CD4-positive, CD25-positive, alpha-beta regulatory T cell (primary cell): ENCODE measurements around the gene ZNRF3. TPM values are rescaled to one million over a fixed set of nuclear protein-coding genes. Genes with fewer than 3 reads are reported as not detected.

Experiments used
- ATAC-seq, 2 donors: fragments of 150-1000 bp; cut with Tn5 transposase; one replicate each; pipeline ENCODE4 v1.10.0; 2021; ENCODE audit warnings: low read depth in 2 of 2, moderate number of reproducible peaks in 2 of 2, moderate library complexity in 1 of 2
- DNase-seq, 3 donors: peaks; one replicate each; pipeline versions ENCODE4 v3.0.0 to v3.0.0-alpha.2; 2012 to 2022; ENCODE audit warnings: mixed read lengths in 1 of 3
- H3K27ac ChIP-seq: one replicate; pipeline ENCODE4 v1.7.0; 2013; ENCODE audit warnings: mild to moderate bottlenecking, low read length; ENCODE audit not compliant: insufficient read depth, poor library complexity, severe bottlenecking
- H3K27me3 ChIP-seq: one replicate; pipeline ENCODE4 v1.7.0; 2013; ENCODE audit warnings: low read length; ENCODE audit not compliant: control insufficient read depth, insufficient read depth
- H3K36me3 ChIP-seq: one replicate; pipeline ENCODE4 v1.7.0; 2013; ENCODE audit warnings: mild to moderate bottlenecking, low read length, moderate library complexity; ENCODE audit not compliant: control insufficient read depth, insufficient read depth
- H3K4me1 ChIP-seq: 2 replicates; pipeline ENCODE4 v1.7.0; 2013; ENCODE audit warnings: mild to moderate bottlenecking, low read length; ENCODE audit not compliant: insufficient read depth, control insufficient read depth, poor library complexity, severe bottlenecking
- H3K4me3 ChIP-seq: one replicate; pipeline ENCODE4 v1.7.0; 2013; ENCODE audit warnings: low read depth, mild to moderate bottlenecking, low read length, moderate library complexity
- H3K9me3 ChIP-seq, 2 experiments: 1 replicate in 1 of 2; 2 replicates in 1 of 2; pipeline ENCODE4 v1.7.0; 2013; ENCODE audit warnings: low read length in 2 of 2, mild to moderate bottlenecking in 1 of 2, moderate library complexity in 1 of 2; ENCODE audit not compliant: control insufficient read depth in 2 of 2
- H3K27ac Mint-ChIP-seq, 3 donors: one replicate each; pipeline ENCODE4 v1.8.0; 2020 to 2022; ENCODE audit warnings: mild to moderate bottlenecking in 3 of 3, mixed read lengths in 3 of 3, moderate library complexity in 2 of 3
- H3K27me3 Mint-ChIP-seq: one replicate; pipeline ENCODE4 v1.8.0; 2022; ENCODE audit warnings: mild to moderate bottlenecking, mixed read lengths
- H3K36me3 Mint-ChIP-seq: one replicate; pipeline ENCODE4 v1.8.0; 2020; ENCODE audit warnings: mixed read lengths
- H3K4me1 Mint-ChIP-seq, 4 donors: one replicate each; pipeline ENCODE4 v1.8.0; 2020 to 2022; ENCODE audit warnings: mixed read lengths in 4 of 4, mild to moderate bottlenecking in 1 of 4
- H3K4me3 Mint-ChIP-seq, 4 donors: one replicate each; pipeline ENCODE4 v1.8.0; 2020 to 2022; ENCODE audit warnings: mild to moderate bottlenecking in 4 of 4, mixed read lengths in 4 of 4, moderate library complexity in 3 of 4
- H3K9me3 Mint-ChIP-seq, 7 donors: one replicate each; pipeline ENCODE4 v1.8.0; 2020 to 2022; ENCODE audit warnings: mixed read lengths in 7 of 7, mild to moderate bottlenecking in 3 of 7, moderate library complexity in 2 of 7
- polyA plus RNA-seq, 4 donors: library from polyadenylated mRNA; unstranded; fragments of 300-500 nt; fragmentation: Illumina TruSeq; gene quantifications; one replicate each; pipeline ENCODE4 v1.2.3, GENCODE V29; 2021
- total RNA-seq: library from RNA; stranded (reverse); gene quantifications from one replicate; pipeline ENCODE4 v1.2.3, GENCODE V29; 2022

ZNRF3 gene
- total and polyA plus RNA-seq, 5 donors from 2014 or later: 0.06 to 0.35 (median 0.24) TPM

GRCh38 chr22:28936200-28936599, 52.8 kb downstream of the ZNRF3 start:
- Histone ChIP-seq H3K4me3 (no peak overlapping the region), H3K36me3 (no peaks in the 10 kb centered on the region), H3K9me3 (no peaks in the 10 kb centered on the region), H3K27ac (no peak overlapping the region), H3K27me3 (no peaks in the 10 kb centered on the region), H3K4me1 (no peaks in the 10 kb centered on the region)
- Mint-ChIP-seq H3K4me3 (no peak overlapping the region), H3K27ac (no peak overlapping the region), H3K9me3 (peaks cover 0 to 1% (median 0%) of the 10 kb centered on the region in 7 donors), H3K4me1 (peaks cover 0 to 5% (median under 1%) of the 10 kb centered on the region in 4 donors), H3K27me3 (peaks cover 9% of the 10 kb centered on the region), H3K36me3 (no peaks in the 10 kb centered on the region)
- no peak for ATAC-seq
- DNase-seq: no peak

DNA sequence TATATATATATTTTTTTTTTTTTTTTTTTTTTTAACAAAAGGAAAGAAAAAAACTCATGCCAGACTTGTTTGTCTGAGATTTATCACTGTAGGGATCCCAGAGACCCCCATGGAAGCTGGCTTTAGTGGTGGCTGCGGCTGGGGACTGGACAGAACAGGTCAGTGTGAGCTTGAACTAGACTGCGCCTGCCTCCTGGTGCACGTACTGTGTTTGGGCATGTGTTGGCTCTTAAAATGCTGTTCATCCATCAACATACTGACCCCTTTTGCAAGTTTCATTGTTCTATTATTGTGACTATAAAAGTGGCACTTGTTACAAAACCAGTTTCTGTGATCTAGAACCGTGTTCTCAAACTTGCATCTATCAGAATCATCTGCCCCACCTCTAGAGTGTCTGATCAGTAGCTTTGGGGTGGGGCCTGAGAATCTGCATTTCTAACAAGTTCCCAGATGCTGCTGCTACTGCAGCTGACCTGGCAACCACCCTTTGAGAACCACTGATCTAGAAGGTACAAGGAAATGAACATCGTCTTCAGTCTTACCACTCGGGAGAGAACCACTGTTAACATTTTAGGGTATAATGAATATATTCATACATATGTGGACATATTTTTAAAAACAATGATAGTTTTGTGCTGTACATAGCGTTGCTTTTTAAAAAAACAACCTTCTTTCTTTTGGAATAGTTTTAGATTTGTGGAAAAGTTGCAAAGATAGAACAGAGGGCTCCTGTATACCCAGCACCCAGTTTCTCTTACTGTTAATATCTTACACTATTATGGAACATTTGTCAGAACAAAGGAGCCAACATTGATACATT, 54.0 kb downstream of the ZNRF3 start:
- Mint-ChIP-seq H3K36me3 (no peaks in the 10 kb centered on the region), H3K27me3 (peaks cover 9% of the 10 kb centered on the region), H3K9me3 (peaks cover 0 to 1% (median 0%) of the 10 kb centered on the region in 7 donors)

DNA sequence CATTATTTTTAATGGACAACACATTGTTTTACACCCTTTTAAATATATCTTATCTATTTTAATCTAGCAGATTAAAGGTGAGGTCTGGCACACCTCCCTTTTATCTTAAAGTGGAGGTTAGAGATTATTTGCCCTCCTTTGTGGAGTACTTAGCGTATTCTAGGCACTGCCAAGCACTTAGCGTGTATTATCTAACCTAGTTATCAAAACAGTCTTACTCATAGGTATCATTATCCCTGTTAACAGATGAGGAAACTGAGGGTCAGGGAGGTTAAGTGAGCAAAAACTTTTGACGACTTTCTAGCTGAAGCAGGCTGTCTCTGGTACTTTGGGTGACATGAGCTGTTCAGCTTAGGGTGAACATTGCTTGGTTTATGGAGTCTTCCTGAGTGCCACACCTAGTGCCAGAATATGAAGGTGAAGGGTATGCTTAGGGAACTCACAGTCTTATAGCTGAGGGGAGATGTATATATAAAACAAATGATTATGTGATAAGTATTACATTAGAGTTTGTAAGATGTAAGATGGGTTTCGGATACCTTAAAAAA, 55.0 kb downstream of the ZNRF3 start:
- H3K27me3 Mint-ChIP-seq: peaks cover 9% of the 10 kb centered on the region

More for the DNA sequence above, 54.0 kb downstream of the ZNRF3 start:
- ATAC-seq (no peak), DNase-seq (no peak)
- H3K4me3 Mint-ChIP-seq: no peak overlapping the region
- H3K27ac Mint-ChIP-seq: no peak overlapping the region
- H3K27me3 ChIP-seq: no peaks in the 10 kb centered on the region
- no peaks in the 10 kb centered on the region for H3K9me3 ChIP-seq
- H3K27ac ChIP-seq: no peak overlapping the region
- H3K4me1 Mint-ChIP-seq: peaks cover 0 to 2% (median under 1%) of the 10 kb centered on the region in 4 donors
- no peak overlapping the region for H3K4me3 ChIP-seq
- H3K36me3 ChIP-seq: no peaks in the 10 kb centered on the region
- H3K4me1 ChIP-seq: no peaks in the 10 kb centered on the region

DNA sequence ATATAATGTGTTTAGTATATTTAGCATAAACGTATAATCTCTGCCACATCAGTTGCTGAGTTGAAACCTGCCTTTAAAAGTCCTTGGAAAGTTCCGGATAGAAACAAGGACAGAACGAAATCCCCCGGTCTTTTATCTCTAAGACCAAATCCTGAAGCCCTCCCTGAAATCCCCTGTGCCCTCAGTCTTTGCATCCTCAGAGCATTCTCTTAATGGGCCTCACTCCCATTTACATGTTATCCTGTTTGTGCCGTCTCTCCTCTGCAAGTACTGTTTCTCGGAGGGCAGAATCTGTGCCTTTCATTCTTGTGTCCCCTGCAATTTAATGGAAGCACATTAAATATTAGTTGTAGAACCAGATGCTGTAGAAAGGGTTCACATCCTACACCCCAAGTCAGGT, 56.0 kb downstream of the ZNRF3 start:
- H3K4me1 Mint-ChIP-seq: no peaks in the 10 kb centered on the region
- H3K4me3 Mint-ChIP-seq: no peak overlapping the region
- no peaks in the 10 kb centered on the region for H3K9me3 Mint-ChIP-seq
- no peak overlapping the region for H3K27ac ChIP-seq
- no peak for DNase-seq
- no peak for ATAC-seq
- no peaks in the 10 kb centered on the region for H3K36me3 Mint-ChIP-seq
- no peak overlapping the region for H3K4me3 ChIP-seq
- H3K9me3 ChIP-seq: no peaks in the 10 kb centered on the region
- H3K36me3 ChIP-seq: no peaks in the 10 kb centered on the region
- H3K27me3 Mint-ChIP-seq: peaks cover 9% of the 10 kb centered on the region
- no peak overlapping the region for H3K27ac Mint-ChIP-seq
- no peaks in the 10 kb centered on the region for H3K4me1 ChIP-seq
- H3K27me3 ChIP-seq: no peaks in the 10 kb centered on the region

More for the DNA sequence above, 55.0 kb downstream of the ZNRF3 start:
- no peak overlapping the region for H3K27ac Mint-ChIP-seq
- H3K27me3 ChIP-seq: no peaks in the 10 kb centered on the region
- no peak for ATAC-seq
- H3K4me1 Mint-ChIP-seq: peaks cover 0 to 2% (median 0%) of the 10 kb centered on the region in 4 donors
- no peak overlapping the region for H3K4me3 Mint-ChIP-seq
- H3K36me3 Mint-ChIP-seq: no peaks in the 10 kb centered on the region
- H3K4me3 ChIP-seq: no peak overlapping the region
- no peaks in the 10 kb centered on the region for H3K4me1 ChIP-seq
- H3K27ac ChIP-seq: no peak overlapping the region
- DNase-seq: no peak
- H3K9me3 Mint-ChIP-seq: peaks cover 0 to 1% (median 0%) of the 10 kb centered on the region in 7 donors
- no peaks in the 10 kb centered on the region for H3K9me3 ChIP-seq
- H3K36me3 ChIP-seq: no peaks in the 10 kb centered on the region

- ATAC-seq (no peak), DNase-seq (no peak)
- H3K27me3 Mint-ChIP-seq: peaks cover 9% of the 10 kb centered on the region
- no peaks in the 10 kb centered on the region for H3K9me3 ChIP-seq
- H3K27ac Mint-ChIP-seq: no peak overlapping the region
- no peaks in the 10 kb centered on the region for H3K9me3 Mint-ChIP-seq
- no peak overlapping the region for H3K27ac ChIP-seq
- H3K36me3 Mint-ChIP-seq: no peaks in the 10 kb centered on the region
- H3K4me3 Mint-ChIP-seq: no peak overlapping the region
- H3K36me3 ChIP-seq: no peaks in the 10 kb centered on the region
- no peaks in the 10 kb centered on the region for H3K27me3 ChIP-seq
- H3K4me1 ChIP-seq: no peaks in the 10 kb centered on the region
- no peaks in the 10 kb centered on the region for H3K4me1 Mint-ChIP-seq
- H3K4me3 ChIP-seq: no peak overlapping the region
These were observed 56.6 kb downstream of the ZNRF3 start for GRCh38 chr22:28939932-28940331.

DNA sequence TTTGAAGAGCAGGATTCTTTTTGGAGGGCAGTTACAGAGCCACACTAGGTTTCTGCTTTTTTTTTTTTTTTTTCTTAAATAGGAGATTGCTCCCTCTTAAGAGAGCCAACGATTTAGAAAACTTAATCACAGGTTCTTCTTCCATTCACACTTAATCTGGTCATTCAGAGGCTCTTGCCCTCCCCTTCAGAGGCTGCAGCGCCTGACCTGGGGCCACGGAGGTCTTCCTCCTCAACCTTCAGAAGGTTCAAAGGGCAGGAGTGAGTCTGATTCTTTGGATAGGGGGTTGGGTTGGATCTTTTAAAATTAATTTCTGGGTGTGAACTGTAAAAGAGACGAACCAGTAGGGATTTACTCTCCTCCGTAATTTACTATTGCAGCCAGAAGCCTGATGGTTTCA, 57.1 kb downstream of the ZNRF3 start:
- no peaks in the 10 kb centered on the region for H3K4me1 ChIP-seq
- H3K4me3 ChIP-seq: no peak overlapping the region
- Mint-ChIP-seq H3K4me1 (no peaks in the 10 kb centered on the region), H3K36me3 (no peaks in the 10 kb centered on the region), H3K4me3 (no peak overlapping the region), H3K9me3 (peaks cover 0 to 1% (median 0%) of the 10 kb centered on the region in 7 donors), H3K27me3 (peaks cover 9% of the 10 kb centered on the region), H3K27ac (no peak overlapping the region)
- H3K9me3 ChIP-seq: no peaks in the 10 kb centered on the region
- no peak overlapping the region for H3K27ac ChIP-seq
- no peaks in the 10 kb centered on the region for H3K36me3 ChIP-seq
- DNase-seq: no peak
- no peak for ATAC-seq
- no peaks in the 10 kb centered on the region for H3K27me3 ChIP-seq

DNA sequence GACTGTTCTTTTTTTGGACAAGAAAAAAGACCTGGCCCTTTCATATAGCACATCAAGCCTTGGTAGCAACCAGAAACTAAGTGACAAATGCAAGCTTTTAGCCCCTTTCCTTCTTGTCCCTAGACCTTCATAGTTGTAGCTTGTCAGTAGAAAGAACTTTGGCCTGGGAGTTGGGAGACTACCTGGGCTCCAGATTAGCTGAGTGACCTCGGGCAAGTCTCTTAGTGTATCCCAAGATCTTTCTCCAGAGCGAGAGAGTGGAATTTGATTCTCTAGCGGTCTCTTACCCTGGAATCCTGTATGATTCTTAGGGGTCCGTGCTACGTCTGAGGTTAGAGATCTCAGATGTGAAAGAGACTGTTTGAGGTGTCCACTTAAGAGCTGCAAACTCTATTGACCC, 59.0 kb downstream of the ZNRF3 start:
- Mint-ChIP-seq H3K4me1 (no peaks in the 10 kb centered on the region), H3K27ac (no peak overlapping the region), H3K4me3 (no peak overlapping the region), H3K36me3 (peaks cover 9% of the 10 kb centered on the region), H3K27me3 (peaks cover 16% of the 10 kb centered on the region), H3K9me3 (peaks cover 0 to 16% (median 3%) of the 10 kb centered on the region in 7 donors)
- Histone ChIP-seq H3K27ac (no peak overlapping the region), H3K4me1 (no peaks in the 10 kb centered on the region), H3K4me3 (no peak overlapping the region), H3K27me3 (peaks cover 6% of the 10 kb centered on the region), H3K36me3 (no peaks in the 10 kb centered on the region), H3K9me3 (peaks cover 0 to 5% of the 10 kb centered on the region in 2 experiments)
- no peak for DNase-seq
- no peak for ATAC-seq
